Hypothalamus (tissue), 51 donors: ENCODE results near the gene STAC.
A peak's percentile ranks its signal among the peaks of the same experiment; 100 is the strongest.

Source experiments
- DNase-seq, 51 donors: peaks; one replicate each; lab custom pipeline; 2025; lab: John Stamatoyannopoulos, UW

The STAC gene

DNA sequence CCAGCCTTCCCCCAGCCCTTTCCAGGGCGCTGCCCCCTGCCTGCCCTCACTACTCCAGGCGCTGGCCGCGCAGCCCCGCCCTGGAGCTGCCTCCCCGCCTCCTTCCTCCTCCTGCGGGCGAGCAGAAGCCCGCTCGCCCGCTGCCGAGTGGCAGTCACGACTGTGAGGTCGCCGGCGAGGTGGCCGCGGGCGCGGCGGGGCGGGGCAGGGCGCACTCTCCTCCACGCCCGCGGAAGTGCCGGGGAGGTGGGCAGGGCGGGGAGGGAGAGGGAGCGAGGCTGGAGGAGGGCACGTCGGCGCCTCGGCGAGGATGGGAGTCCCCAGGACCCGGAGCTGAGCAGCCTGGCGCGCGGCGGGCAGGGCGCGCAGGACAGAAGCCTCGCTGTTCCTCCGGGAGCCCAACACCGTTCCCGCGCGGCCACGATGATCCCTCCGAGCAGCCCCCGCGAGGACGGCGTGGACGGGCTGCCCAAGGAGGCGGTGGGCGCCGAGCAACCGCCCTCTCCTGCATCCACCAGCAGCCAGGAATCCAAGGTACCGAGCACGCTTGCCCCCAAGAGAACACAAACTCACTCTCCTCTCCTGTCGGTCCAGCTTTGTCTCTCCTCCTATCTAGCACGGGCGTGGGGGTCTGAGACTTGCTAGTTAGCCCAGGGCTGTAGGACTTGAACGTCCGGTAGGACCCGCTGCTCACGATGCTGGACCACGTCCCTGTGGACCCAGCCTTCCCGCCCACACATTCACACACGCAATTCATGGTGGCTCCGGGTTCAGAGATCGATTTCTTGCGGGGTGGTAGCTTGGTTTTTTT is at the start of gene STAC:
Gene STAC (plus strand): TSS at position 284 of the 811 bp plus-strand sequence. CDS start 140 bp downstream, at position 424.
- DNase-seq, result peak in 6 of 51 donors; percentile 2 to 37 (median 16)

GRCh38 chr3:36332139-36332538 is 48.2 kb upstream of the STAC start:
- no peak for DNase-seq

DNA sequence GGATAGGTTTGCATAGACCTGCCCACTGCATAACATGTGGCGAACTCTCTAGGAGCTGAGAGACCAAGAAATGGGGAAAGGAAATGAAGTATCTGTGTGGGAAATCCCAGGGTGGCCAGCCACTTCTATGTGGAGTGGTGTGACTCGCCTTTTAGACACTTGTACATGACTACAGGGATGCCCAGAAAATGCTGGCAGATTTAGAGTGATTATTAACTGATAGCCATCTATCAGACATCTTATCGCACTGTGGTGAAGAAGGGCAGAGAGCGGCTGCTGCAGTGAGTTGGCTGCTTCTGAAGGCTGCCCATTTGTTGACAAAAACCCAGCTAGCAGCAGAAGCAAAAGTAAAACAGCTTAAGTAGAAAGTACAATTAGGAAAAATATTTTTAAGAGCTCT is 18.1 kb upstream of the STAC start:
- no peak for DNase-seq

GRCh38 chr3:36362973-36363372 is 17.3 kb upstream of the STAC start:
- DNase-seq, result no peak

GRCh38 chr3:36364260-36364659 is 16.0 kb upstream of the STAC start:
- no peak for DNase-seq

DNA sequence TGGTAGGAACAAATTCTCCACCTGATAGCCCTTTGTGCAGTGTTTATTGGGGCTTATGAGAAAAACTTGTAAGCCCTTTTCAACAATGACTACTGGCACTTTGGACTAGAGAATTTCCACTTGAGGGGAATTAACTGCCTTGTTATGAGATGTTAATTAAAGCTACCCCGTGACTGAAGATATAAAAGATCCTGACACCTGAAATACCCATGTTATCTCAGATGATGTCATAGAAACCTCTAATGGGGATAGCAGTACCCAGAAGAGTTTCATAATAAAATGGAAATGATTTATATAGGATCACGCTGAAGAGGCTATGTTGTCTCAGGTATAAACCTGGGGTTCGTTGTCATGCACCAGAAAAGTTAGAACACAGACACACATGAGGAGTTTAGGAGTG is 14.5 kb upstream of the STAC start:
- DNase-seq, result no peak

GRCh38 chr3:36366308-36366707 is 14.0 kb upstream of the STAC start:
- DNase-seq, result no peak

DNA sequence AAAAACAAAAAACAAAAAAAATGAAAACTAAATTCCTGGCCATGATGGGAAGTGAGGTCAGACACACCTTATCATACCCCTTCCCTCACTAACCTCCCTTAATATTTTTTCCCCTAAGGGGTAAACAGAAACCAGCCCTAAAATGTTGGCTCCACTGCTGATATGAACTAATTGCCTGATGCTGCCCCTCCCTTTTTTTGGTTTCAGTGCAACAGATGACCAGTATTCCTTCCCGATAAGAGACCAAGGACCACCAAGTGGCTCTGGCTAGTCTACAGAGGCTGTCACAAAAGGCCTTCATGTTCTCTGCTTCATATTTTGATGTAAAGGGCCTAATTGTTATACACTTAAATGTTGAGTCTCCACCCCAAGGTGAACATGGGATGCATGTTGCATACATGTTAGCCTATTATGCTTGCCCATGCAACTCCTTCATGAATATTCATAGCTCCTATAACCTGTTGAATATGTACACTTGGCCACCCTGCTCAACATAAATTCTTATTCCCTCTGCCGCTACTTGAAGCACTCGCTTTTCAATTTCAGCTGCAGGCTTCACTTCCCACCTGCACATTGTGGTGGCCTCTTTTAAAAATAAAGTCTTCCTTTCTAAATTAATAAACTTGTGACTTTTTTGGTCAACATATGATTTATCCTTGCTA is 12.3 kb upstream of the STAC start:
- DNase-seq, result no peak

GRCh38 chr3:36372534-36372935 is 7.8 kb upstream of the STAC start:
- no peak for DNase-seq

GRCh38 chr3:36373084-36373483 is 7.2 kb upstream of the STAC start:
- no peak for DNase-seq

- DNase-seq, result no peak
Observed at GRCh38 chr3:36373666-36374065, 6.6 kb upstream of the STAC start.

GRCh38 chr3:36379872-36380220 is 458 bp upstream of the STAC start:
- no peak for DNase-seq

DNA sequence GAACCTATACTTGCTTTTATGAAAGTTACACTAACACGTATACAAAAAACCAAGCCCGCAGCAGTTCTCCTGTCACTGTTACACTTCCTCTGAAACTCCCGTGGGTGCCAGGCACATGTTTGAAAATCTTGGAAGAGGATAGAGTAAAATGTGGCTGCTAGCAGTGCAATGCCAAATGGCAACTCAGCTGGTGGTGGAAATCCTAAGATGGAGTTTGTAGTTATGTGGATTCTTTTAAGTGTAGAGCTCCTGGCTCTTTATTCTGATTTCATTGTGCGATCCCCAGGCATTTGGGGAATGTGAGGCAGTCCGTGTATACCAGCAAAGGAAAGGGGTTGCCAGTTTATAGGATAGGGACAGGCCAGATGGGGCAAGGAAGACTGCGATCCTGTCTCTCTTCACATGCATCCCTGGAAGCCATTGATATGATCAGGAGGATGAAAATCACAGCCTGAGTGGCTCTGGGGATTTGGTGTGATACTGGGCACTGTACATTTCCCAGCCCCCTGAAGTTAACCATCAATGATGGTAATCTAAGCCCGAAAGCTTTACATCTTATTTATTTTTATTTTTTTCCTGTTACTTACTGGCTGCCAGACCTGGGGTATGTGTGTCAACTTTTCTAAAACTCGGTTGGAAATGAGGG is 1.1 kb downstream of the STAC start:
- DNase-seq, result no peak

- DNase-seq, result no peak
Observed at GRCh38 chr3:36393563-36393962, 13.3 kb downstream of the STAC start.

- no peak for DNase-seq
Observed at GRCh38 chr3:36394176-36394575, 13.9 kb downstream of the STAC start.

GRCh38 chr3:36397841-36398240 is 17.5 kb downstream of the STAC start:
- no peak for DNase-seq

- DNase-seq, result no peak
Observed at GRCh38 chr3:36399933-36400332, 19.6 kb downstream of the STAC start.

DNA sequence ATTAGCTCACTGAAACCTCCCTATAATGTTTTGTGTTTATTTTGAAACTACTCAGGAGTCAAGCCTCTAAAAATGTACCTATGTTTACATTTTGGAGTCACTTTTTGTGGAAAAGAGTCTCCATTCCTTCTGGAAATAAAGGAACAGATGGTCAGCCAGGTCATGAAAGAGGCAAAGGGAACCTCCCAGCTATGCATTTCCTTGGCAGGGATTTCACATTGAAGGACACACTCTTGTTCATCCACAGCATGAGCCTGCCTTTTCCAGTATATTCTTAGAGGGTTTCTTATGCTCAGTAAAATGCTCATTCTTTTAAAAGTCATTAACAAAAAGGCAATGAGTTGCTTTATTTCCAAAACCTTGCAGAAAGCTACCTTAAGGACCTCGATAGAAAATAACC is 20.8 kb downstream of the STAC start:
- no peak for DNase-seq

DNA sequence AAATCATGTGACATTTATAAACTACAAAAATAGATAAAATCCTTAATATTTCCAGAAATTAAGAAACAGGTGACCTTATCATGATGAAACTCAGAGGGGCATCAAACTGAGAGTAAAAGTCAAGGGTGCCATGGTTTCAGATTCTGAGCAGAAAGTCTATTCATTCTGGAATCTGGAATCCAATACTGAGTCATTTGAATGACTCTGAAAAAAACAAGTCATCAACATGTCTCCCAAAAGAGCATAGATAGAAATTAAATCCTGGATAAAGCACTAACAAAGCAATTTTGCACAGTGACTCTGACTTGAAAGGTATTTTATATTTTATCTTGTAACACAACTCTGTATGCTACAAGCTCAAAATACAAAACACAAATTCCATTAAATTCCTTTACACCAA is 23.4 kb downstream of the STAC start:
- no peak for DNase-seq

- DNase-seq, result no peak
Observed at GRCh38 chr3:36405190-36405589, 24.9 kb downstream of the STAC start.

GRCh38 chr3:36408146-36408545 is 27.8 kb downstream of the STAC start:
- DNase-seq, result no peak

DNA sequence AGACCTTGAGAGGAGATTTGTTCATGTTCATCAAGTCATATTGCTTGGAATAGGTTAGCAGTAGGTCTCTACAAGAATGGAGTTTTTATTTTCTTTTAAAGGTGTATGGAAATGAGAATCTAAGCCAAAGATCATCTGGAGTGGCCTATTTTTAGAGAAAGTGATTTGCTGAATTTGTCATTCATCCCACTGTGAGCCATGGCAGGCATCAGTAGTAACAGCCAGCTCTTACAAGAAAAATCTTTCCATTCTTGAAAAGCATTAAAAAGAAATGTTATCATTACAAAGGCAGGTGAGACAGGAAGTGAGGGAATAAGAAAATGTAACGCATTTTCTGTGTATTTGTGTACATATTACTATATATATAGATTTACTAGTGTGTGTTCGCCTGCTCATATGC is 29.6 kb downstream of the STAC start:
- no peak for DNase-seq
